Esophagus squamous epithelium (tissue), 5 donors: Measurements from ENCODE around the gene ABCC5. TPM values are rescaled to one million over a fixed set of nuclear protein-coding genes. Genes with fewer than 3 reads are reported as not detected.

Experiments used
- DNase-seq: peaks from one replicate; lab custom pipeline; 2025; lab: John Stamatoyannopoulos, UW
- H3K27ac ChIP-seq, 4 donors: fragments of 200-600 bp; sonication (generic); one replicate each; pipeline ENCODE4 v1.5.1; 2016 to 2019; ENCODE audit warnings: mild to moderate bottlenecking in 1 of 4
- H3K27me3 ChIP-seq, 4 donors: fragments of 200-600 bp; sonication (generic); 1 replicate in 3 of 4; 2 replicates in 1 of 4; pipeline versions ENCODE4 v1.5.1 to v1.6.0; 2017 to 2021; ENCODE audit warnings: antibody characterized with exemption in 1 of 4
- H3K36me3 ChIP-seq, 3 donors: fragments of 200-600 bp; sonication (generic); one replicate each; pipeline ENCODE4 v1.5.1; 2016 to 2019
- H3K4me1 ChIP-seq, 3 donors: fragments of 200-600 bp; sonication (generic); one replicate each; pipeline ENCODE4 v1.5.1; 2017 to 2019
- H3K4me3 ChIP-seq, 4 donors: fragments of 200-600 bp; sonication (generic); 1 replicate in 3 of 4; 2 replicates in 1 of 4; pipeline ENCODE4 v1.5.1; 2016 to 2019; ENCODE audit warnings: mild to moderate bottlenecking in 2 of 4, moderate library complexity in 1 of 4
- H3K9me3 ChIP-seq, 3 donors: fragments of 200-600 bp; sonication (generic); one replicate each; pipeline ENCODE4 v1.5.1; 2016 to 2019
- POLR2A ChIP-seq, 4 donors: fragments of 450-650 bp; IDR thresholded peaks; one replicate each; pipeline ENCODE4 v1.6.1; 2017; ENCODE audit warnings: antibody characterized with exemption in 4 of 4, mild to moderate bottlenecking in 4 of 4, moderate library complexity in 3 of 4
- WGBS, 2 donors: methylation state at CpG; one replicate each; pipeline ENCODE4 v1.1.5; 2018; 5-methylcytosine and 5-hydroxymethylcytosine counted together
- intact Hi-C: fragments of 100-400 bp; cut with DNase I; formaldehyde crosslinking; loops from one replicate; pipeline ENCODE4 v1.15.0; 2022
- small RNA-seq, 4 donors: library from RNA; depleted of rRNA; stranded (forward); fragments of <200 nt; gene quantifications; one replicate each; pipeline ENCODE3, GENCODE V24; 2016
- total RNA-seq, 4 donors: library from RNA; depleted of rRNA; stranded (reverse); fragments of >200 nt; gene quantifications; one replicate each; pipeline ENCODE4 v1.1.0, GENCODE V29; 2016
- TF ChIP-seq, protein P1 (sequence below), 6 experiments: fragments of 450-650 bp in 4 of 6; fragments of 200-600 bp in 2 of 6; sonication (generic) in 2 of 6; IDR thresholded peaks; one replicate each; pipeline ENCODE4 v1.5.1; 2016 to 2019; ENCODE audit warnings: antibody characterized with exemption in 6 of 6, mild to moderate bottlenecking in 4 of 6, moderate library complexity in 4 of 6
- donor health status: DM: yes; HTN: yes; CAD: no.

The ABCC5 gene
- total RNA-seq, 4 donors from 2014 or later: 34.3 to 50.2 (median 40.4) TPM

DNA sequence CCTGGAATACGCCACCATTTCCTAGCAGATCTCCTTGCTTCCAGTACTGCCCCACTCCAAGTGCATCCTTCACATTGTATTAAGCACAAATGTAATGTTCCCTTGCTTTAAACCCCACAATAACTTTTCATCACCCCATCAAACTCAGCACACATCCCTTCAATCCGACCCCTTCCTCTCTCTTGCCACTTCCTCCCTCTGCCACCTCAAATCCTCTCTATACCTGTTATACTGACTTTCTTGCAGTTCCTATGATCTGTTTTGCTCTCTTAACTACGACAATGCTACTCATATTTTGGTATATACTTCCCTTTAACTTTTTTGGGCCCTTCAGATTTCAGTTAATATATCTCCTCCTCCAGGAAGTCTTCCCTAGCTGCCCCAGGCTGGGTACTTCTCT is 147.1 kb downstream of the ABCC5 start:
- WGBS, 2 donors: 84 to 87% methylated on average over 3 of the region's 3 CpGs
- TF ChIP-seq, protein P1, sequence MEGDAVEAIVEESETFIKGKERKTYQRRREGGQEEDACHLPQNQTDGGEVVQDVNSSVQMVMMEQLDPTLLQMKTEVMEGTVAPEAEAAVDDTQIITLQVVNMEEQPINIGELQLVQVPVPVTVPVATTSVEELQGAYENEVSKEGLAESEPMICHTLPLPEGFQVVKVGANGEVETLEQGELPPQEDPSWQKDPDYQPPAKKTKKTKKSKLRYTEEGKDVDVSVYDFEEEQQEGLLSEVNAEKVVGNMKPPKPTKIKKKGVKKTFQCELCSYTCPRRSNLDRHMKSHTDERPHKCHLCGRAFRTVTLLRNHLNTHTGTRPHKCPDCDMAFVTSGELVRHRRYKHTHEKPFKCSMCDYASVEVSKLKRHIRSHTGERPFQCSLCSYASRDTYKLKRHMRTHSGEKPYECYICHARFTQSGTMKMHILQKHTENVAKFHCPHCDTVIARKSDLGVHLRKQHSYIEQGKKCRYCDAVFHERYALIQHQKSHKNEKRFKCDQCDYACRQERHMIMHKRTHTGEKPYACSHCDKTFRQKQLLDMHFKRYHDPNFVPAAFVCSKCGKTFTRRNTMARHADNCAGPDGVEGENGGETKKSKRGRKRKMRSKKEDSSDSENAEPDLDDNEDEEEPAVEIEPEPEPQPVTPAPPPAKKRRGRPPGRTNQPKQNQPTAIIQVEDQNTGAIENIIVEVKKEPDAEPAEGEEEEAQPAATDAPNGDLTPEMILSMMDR (IDR thresholded peaks at IDR 0.05): no peak
- no peak for TF ChIP-seq POLR2A (IDR thresholded peaks at IDR 0.05)
- intact Hi-C loops: no loop called here
- Histone ChIP-seq H3K27me3 (no peaks in the 10 kb centered on the region), H3K9me3 (no peaks in the 10 kb centered on the region), H3K36me3 (peaks cover 0 to 25% (median 9%) of the 10 kb centered on the region in 3 donors), H3K27ac (no peak overlapping the region), H3K4me1 (peaks cover 0 to 23% (median 6%) of the 10 kb centered on the region in 3 donors), H3K4me3 (no peak overlapping the region)
- no peak for DNase-seq

Small RNA genes lying within 50 kb of the gene (small RNA-seq; reads per million reads assigned to genes)
- gene MIR4448: 0 reads per million in 4 donors

Other genes starting within 250 kb of the ABCC5 start
- gene MAP6D1, start 192.3 kb downstream of the ABCC5 start, total RNA-seq: 1 to 10 TPM in 3 of 4 donors, not detected in 1; 2.0 to 5.1 (median 2.7) TPM
- 10 to 100 TPM; 23.3 to 45.0 (median 39.7) TPM for gene PARL, start 133.0 kb downstream of the ABCC5 start, total RNA-seq
- not detected for gene HTR3D, start 13.9 kb upstream of the ABCC5 start, total RNA-seq
- not detected for gene HTR3C, start 35.2 kb upstream of the ABCC5 start, total RNA-seq
- not detected for gene HTR3E, start 79.2 kb upstream of the ABCC5 start, total RNA-seq
- gene EIF2B5, start 117.5 kb upstream of the ABCC5 start, total RNA-seq: 10 to 100 TPM; 27.2 to 51.5 (median 42.1) TPM
- gene DVL3, start 137.5 kb upstream of the ABCC5 start, total RNA-seq: 10 to 100 TPM; 28.9 to 45.2 (median 34.4) TPM
- 100 to 1,000 TPM; 139 to 212 (median 208) TPM for gene AP2M1, start 157.0 kb upstream of the ABCC5 start, total RNA-seq
- gene ABCF3, start 168.3 kb upstream of the ABCC5 start, total RNA-seq: 10 to 100 TPM; 31.4 to 63.1 (median 40.5) TPM
- under 1 TPM in 1 of 4 donors, not detected in 3; 0.22 TPM for gene VWA5B2, start 211.7 kb upstream of the ABCC5 start, total RNA-seq
- 10 to 100 TPM; 45.8 to 63.9 (median 54.6) TPM for gene ALG3, start 231.1 kb upstream of the ABCC5 start, total RNA-seq
- gene EEF1AKMT4, start 231.8 kb upstream of the ABCC5 start, total RNA-seq: 10 to 100 TPM in 2 of 4 donors, 1 to 10 TPM in 2; 8.1 to 13.4 (median 10.3) TPM
- gene CAMK2N2, start 243.7 kb upstream of the ABCC5 start, total RNA-seq: not detected